Fibroblast of skin of right biceps (primary cell): ENCODE results near the gene GTF2A1L.
"Not testable (repeated sequence)": the region's sequence is repeated elsewhere in the genome, so short reads cannot be mapped to it uniquely, and the experiment has no call there.

Experiments
- DNase-seq: peaks from one replicate; pipeline ENCODE4 v3.0.0-alpha.2; 2013

GTF2A1L gene, protein sequence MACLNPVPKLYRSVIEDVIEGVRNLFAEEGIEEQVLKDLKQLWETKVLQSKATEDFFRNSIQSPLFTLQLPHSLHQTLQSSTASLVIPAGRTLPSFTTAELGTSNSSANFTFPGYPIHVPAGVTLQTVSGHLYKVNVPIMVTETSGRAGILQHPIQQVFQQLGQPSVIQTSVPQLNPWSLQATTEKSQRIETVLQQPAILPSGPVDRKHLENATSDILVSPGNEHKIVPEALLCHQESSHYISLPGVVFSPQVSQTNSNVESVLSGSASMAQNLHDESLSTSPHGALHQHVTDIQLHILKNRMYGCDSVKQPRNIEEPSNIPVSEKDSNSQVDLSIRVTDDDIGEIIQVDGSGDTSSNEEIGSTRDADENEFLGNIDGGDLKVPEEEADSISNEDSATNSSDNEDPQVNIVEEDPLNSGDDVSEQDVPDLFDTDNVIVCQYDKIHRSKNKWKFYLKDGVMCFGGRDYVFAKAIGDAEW

DNA sequence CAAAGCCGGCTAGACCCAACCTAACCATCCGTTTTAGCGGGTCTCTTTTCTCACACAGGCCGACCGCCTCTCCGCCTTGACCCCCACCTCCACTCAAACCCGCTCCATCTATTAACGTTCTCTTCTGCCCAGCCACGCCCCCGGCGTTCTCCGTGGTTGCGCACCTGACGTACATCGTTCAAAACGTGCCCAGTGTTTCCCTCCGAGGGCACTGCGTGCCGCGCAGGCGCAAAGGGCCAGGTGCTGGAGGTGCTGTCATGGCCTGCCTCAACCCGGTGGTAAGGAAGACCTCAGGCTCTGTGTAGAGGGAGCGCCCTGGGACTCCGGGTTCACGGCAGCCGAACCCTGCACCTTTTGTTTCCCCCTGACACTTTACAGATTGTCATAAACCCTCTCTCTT is at the start of gene GTF2A1L:
Gene GTF2A1L (plus strand): TSS at position 239 of the 400 bp plus-strand sequence. CDS start 19 bp downstream, at position 258.
- no peak for DNase-seq

DNA sequence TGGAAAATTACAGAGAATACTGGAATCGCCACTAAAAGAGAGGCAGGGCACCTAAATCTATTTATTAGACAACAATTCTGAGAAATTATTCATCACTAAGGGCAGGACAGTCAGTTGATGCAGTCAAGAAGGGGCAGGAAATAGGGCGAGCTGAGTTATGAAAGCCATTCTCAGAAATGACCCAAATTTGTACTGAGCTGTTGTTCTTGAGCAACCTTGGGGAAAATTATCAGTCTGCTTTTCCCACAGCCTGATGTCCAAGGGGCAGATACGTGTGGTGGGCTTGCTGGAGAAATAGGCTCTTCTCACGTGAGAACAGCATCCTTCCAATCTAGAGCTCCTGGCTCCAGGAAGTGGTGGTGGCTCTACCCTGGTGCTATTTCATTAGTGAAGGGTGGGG is 49.1 kb upstream of the GTF2A1L start:
- no peak for DNase-seq

DNA sequence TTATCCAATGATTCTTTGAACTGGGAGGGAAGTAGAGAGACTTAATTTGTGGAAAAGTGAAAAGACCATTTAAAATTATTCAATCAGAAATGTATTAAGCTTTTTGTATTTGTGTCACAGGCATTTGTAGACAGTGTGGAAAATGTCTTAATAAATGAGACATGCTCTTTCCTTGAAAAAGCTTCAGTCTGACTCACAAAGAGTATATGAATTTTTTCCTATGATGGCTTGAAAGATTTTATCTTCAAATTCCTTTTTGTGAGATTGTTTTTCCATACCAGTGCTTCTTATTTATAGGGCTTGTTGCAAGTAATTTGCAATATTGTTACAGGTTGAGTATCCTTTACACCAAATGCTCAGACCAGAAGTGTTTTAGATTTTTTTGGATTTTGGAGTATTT is 48.2 kb upstream of the GTF2A1L start:
- peak; percentile 38 for DNase-seq

DNA sequence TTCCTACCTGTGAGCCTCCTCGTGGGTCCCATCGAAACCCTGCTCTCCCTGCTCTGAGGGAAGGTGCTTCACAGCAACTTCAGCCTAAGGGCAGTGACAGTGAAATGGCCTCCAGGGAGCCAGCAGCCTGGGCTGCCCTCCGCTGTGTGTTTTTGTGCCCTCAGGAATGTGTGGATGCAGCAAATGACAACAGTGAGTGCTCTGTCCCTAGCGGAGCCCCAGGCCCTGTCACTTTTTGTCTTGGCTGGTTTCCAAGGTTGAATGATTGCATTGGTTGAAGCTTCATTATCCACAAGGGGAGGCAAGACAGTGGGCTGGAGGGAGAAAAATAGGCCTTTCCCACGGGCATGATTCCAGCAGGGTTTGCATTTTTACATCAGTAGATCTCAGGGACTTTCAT is 44.8 kb upstream of the GTF2A1L start:
- no peak for DNase-seq

DNA sequence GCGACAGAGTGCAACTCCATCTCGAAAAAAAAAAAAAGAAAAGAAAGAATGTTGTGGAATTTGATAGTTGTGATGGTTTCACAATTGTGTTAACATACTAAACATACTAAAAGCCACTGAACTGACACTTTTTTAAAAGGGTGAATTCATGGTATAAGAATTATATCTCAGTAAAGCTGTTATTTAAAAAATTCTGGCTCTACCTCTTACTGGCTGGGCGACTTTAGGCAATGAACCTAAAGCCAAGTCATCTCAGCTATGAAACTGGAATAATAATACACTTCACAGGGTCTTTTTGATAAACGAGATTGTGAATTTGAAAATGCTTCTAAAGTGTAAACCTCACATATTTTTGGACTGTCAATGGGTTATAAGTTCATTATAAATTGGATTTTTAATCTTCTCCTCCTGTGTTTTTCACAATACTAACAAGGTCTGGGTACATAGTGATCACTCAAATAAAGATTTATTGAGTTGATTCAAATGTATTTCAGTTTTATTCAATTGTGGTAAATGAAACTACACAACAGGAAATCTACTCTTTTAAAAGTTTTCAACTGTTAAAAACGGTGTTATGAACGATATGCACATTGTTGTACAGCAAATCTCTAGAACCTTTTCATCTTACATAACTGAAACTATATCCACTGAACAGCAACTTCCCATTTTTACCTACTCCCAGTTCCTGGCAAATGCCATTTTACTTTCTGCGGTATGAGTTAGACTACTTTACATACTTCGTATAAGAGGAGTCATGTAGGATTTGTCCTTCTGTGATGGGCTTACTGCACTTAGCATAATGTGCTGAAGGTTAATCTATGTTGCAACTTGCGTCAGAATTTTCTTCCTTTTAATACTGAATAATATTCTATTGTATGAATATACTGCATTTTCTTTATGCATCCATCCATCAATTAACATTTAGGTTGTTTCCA is 43.0 kb upstream of the GTF2A1L start:
- DNase-seq: no peak

DNA sequence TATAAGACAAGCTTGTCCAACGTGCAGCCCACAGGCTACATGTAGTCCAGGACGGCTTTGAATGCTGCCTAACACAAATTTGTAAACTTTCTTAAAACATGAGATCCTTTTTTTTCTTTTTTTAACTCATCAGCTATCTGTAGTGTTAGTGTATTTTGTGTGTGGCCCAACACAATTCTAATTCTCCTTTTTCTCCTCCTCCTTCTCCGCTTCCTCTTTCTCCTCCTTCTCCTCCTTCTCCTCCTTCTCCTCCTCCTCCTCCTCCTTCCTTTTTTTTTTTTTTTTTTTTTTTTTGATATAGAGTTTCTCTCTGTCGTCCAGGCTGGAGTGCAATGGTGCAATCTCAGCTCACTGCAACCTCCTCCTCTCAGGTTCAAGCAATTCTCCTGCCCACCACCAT is 39.3 kb upstream of the GTF2A1L start:
- DNase-seq: no peak

DNA sequence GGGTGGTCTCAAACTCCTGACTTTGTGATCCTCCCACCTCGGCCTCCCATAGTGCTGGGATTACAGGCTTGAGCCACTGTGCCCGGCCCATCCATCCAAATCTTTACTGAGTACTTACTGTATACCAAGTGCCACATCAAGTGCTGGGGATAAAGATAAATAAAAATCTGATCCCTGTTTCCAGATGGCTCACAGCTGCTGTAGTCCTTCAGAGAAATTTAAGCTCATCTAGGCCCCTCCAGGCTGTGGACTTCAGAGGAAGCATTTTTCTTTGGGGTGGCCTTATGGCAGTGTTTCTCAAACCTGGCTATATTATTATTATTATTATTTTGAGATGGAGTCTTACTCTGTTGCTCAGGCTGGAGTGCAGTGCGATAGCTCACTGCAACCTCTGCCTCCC is 33.7 kb upstream of the GTF2A1L start:
- no peak for DNase-seq

DNA sequence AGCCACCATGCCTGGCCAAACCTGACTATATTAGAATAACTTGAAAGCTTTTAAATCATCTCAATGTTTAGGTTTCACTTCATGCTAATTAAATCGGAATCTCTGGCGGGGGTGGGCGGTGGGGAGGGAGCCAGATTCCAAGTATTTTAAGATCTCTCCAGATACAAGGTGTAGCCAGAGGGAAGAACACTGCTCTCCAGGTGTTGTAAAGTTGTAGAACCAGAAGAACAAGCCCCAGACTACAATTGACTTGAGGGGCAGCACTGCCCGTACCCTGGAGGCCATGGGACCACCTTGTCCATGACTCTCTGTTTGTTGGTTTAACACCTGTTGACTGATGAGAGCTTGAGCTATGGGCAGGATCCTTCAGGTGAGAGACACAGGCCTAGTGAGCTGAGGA is 33.1 kb upstream of the GTF2A1L start:
- DNase-seq: no peak

DNA sequence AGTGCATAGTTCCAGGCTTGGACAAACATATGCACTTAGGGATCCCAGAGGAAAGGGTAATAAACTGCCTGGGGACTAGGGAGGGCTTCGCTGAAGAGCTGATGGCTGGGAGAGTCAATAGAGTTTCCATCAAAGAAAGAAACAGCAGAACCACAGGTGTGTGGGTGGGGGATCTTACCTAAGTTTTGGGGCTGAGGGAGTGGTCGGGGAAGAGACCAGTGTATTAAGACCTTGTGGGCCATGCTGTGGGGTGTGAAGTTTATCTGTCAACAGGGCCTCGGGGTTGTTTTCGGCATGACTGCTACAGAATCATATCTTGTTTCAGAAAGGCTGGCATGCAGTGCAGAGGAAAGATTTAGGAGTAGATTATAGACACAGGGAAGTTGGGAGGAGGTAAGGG is 31.2 kb upstream of the GTF2A1L start:
- DNase-seq: no peak

DNA sequence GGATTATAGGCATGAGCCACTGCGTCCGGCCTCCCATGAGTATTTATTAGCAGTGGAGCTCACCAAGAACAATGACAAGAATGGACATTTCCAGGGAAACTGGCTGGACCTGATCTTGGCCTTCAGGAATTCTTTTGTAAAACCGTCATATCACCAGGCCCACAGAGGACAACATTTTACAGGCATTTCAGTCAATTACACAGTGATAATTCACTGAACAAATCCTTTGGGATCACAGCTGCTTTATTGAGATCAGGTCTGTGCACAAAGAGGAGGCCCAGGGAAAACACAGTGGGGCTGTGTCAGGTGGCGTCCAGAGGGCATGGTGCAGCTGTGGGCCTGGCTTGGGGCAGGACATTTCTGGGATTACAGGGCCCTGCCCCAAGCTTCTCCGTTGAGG is 30.1 kb upstream of the GTF2A1L start:
- no peak for DNase-seq

DNA sequence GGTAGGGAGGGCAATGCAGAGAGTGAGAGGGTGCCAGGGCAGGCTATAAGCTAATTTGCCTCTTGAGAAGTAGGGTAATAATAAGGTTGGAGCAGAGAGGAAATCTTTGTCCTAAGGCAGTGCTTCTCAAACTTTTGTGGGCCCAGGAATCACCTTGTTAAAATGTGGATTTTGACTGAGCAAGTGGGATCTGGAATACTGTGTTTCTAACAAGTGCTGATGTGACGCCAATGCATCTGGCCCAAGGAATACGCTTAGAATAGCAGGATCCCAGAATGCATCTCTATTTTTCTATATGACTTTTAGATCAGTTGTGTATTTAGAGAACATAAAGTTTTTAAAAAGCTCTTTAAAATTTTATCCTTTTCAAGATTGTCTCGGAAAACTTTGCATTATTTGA is 29.7 kb upstream of the GTF2A1L start:
- DNase-seq: no peak

DNA sequence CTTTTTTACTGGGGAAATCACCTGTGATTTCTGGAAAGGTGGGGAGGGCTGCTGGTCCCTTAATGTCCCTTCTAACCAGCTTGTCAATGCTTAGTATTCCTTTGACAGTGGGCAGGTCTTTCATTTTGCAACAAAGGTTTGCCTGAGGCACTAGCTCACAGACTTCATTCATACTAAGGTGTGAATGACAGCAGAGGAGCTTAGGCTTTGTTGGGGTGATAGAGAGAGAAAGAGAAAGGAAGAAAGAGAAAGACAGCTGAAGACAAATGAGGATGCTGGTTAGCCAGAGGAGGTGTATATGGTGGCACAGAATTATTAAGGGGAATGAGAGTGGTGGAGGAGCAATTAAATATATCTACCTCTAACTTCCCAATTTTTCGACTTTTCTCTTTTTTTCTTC is 28.9 kb upstream of the GTF2A1L start:
- DNase-seq: no peak

DNA sequence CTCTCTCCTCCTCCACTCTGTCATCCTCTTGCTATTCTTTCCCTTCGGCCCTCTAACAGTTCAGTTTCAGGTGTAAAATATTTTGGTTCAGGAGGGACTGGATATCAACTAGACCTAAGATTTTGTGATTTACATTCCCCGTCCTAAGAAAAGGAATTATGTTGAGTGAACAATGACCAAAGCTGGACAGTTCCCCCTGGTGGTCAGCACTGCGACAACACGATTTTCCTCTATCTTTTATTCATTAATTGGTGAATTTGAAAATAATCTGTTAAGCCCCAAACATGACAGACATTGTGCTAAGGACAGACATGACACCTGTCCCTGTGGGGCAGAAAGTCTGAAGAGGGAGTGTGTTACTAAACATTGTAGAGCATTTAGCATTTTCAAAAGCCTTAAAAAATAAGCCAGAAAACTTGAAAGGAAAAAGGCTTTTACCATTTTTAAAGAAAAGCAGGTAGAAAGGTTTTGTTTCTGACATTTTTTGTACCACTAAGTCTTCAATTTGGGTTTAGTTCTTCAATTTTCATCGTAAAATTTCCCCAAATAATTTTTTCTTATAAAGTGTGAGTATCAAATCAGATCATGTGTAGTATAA is 28.4 kb upstream of the GTF2A1L start:
- DNase-seq: peak; percentile 38

DNA sequence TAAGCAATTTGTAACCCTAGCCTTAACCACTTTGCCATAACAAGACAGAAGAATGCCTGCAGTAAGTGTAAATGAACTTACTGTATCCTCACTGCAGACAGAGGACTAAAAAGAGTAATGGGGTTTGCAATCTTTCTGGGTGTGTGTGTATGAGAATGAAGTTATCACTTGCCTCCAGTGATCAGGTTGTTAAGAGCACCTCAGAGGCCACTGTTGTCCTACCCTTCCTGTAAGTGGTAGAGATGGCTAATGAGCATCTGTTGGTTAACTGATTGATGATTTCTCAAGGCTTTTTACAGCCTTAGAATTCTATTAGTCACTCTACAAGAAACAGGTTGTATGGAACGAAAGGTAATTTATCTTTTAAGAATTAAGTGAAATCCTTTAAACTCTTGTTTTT is 27.6 kb upstream of the GTF2A1L start:
- DNase-seq: no peak

DNA sequence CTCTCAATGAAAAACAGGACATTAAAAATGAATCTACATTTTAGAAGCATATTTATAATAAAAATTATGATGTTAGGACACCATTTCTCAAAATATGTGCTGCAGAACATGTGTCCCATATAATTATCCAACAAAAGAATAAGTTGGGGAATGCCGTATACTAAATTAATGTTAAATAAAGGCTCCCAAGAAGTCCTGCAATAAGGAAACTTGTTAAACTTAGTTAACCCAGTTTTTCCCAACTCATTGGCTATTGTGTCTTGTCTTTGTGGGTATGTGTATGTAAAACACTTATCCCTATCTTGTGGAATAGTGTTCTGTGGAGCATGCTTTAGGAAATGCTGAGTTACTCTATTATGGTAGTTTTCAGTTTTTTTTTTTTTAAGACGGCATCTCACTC is 25.6 kb upstream of the GTF2A1L start:
- no peak for DNase-seq

DNA sequence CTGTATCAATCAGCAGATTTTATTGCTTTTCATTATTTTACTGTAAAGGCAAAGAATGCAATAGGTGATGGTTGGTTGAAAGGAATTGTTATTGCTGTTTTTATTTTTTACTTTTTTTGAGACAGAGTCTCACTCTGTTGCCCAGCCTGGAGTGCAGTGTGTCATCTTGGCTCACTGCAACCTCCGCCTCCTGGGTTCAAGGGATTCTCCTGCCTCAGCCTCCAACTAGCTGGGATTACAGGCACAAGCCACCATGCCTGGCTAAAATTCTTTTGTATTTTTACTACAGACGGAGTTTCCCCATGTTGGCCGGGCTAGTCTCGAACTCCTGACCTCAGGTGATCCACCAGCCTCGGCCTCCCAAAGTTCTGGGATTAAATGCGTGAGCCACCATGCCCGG is 20.9 kb upstream of the GTF2A1L start:
- DNase-seq: not testable (repeated sequence)

DNA sequence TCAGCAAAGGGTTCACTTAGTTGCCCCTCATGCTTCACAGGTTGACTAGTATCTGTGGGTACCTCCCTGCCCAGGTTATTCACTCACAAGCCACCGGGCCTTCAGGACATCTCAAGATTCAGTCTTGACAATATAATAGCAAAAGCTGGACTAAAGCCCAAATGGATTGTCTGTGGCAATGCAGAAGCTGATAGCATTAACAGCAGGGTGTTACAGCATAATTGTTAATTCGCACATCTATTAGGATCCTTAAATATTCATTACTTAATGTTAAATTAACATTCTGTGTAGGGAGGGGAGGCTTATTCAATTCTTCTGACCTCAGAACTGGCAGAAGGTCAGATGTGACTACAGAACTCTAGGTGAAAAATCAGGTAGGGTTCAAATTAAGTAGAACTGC is 20.2 kb upstream of the GTF2A1L start:
- DNase-seq: no peak

DNA sequence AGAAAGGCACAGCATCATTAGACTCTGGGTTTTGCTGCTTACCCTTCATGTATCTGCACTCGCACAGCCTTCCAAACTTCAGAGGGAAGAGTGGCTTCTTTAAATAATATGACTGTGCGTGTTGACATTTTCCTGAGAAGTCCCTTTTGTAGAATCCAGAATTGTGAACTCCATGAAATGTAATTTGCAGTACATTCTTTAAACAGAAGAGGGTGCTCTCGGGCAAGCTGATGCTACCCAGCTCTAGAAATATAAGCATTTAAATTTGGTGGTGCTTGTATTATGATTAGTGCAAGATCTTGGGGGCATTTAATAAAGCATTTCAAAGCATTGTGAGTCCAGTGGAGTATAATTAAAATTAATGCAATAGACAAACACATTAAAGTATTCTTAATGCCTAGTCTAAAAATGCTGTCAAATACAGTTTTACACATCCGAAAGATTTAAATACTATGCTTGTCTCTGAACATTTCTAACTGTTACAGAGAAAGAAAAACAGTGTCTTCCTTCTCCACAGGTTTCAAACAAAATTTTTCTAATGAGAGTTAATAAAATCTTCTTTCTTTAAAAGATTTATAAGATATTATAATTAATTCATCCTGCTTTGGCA is 17.3 kb upstream of the GTF2A1L start:
- peak; percentile 43 for DNase-seq

DNA sequence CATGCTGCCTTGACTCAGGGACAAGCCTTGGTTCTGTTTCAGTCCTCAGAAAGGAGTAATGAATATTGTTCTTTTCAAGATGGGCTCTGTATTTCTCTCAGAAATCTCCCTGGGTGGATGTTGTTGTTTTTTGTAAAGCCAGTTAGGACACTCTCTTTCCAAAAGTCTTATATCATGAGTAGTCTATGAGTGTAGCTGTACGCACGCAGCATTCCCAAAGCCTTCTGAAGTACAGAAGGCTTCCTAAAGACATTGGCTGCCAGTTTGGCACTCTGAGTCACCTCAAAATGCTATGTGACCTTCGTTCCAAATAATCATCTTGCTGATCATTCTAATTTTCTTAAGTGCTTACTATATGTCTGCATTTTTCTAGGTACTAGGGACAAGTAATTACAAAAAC is 16.7 kb upstream of the GTF2A1L start:
- DNase-seq: peak; percentile 82

DNA sequence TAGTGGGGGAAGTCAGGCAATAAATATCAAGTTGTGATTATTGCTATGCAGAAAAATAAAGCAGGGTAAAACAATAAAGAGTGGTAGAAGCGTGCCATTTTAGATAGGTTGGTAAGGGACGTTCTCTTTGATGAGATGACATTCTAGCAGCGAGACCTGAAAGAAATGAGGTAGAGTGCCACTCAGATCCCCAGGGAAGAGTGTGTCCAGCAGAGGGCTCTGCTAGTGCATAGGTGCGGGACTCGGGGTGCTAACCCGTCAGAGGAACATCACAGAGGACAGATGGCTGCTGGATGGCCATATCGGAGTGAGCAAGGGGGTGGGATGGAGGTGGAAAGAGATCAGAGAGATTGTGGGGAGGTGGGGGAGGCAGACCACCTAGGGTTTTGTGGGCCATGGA is 16.3 kb upstream of the GTF2A1L start:
- peak; percentile 21 for DNase-seq

DNA sequence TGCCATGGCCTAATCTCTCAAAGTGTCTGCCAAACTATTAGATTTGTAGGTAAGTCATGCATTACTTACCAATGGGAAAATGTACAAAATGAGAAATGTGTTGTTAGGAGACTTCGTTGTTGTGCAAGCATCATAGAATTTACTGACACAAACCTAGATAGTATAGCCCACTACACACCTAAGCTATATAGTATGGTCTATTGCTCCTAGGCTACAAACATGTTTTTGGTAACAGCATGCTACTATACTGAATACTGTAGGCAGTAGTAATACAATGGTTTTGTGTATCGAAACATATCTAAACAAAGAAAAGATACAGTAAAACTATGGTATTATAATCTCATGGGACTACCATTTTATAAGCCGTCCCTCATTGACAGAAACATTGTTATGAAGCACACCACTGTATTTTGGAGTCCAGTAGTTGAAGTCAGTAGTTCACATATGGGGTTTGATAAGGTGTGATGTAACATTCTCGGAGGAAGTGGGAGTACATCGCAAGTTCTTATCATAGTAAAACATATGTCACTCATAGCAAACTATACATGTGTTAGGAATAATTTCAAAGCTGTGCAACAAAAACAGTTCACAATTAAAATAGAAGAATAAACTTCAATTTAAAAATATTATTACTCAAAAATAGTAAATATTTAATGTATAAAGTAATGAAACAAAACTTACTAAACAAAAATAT is 12.0 kb upstream of the GTF2A1L start:
- DNase-seq: no peak

DNA sequence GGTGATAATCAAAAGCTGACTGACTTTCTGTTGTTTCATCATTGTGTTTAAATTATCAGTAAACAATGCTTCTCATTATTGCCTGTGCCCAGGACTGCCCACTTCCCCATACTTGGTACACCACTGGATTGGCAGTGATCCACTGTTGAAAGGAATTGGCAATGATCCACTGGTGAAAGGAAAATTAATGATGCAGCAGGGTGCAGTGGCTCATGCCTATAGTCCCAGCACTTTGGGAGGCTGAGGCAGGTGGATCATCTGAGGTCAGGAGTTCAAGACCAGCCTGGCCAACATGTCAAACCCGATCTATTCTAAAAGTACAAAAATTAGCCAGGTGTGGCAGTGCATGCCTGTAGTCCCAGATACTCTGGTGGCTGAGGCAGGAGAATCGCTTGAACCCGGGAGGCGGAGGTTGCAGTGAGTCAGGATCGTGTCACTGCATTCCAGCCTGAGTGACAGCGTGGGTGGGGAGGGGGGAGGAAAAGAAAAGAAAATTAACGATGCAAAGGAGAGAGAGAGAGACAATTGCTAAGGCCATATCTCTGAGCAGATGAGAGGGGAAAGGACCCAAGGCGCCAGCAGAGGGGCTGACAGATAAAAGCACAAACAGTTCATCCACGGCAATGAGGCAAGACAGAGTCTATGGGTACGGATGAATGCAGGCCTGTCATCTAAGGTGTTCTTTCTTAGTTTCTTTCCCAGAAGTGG is 10.2 kb upstream of the GTF2A1L start:
- peak; percentile 25 for DNase-seq
